Testis (tissue), 3 donors: Measurements from ENCODE around the gene DNAJC24. TPM values are rescaled to one million over a fixed set of nuclear protein-coding genes. Genes with fewer than 3 reads are reported as not detected.

Experiments used
- DNase-seq: peaks from one replicate; pipeline ENCODE4 v3.0.0-alpha.2; 2019
- H3K27ac ChIP-seq, 2 donors: fragments of 200-600 bp; sonication (generic); one replicate each; pipeline ENCODE4 v1.5.1; 2019
- H3K27me3 ChIP-seq: fragments of 200-600 bp; sonication (generic); one replicate; pipeline ENCODE4 v1.5.1; 2019
- H3K36me3 ChIP-seq: fragments of 200-600 bp; sonication (generic); one replicate; pipeline ENCODE4 v1.5.1; 2017; ENCODE audit warnings: low read depth; ENCODE audit errors: missing control alignments
- H3K4me1 ChIP-seq: fragments of 200-600 bp; sonication (generic); one replicate; pipeline ENCODE4 v1.5.1; 2019
- H3K4me3 ChIP-seq, 2 donors: fragments of 200-600 bp; sonication (generic); one replicate each; pipeline ENCODE4 v1.5.1; 2017 to 2019
- H3K9me3 ChIP-seq: fragments of 200-600 bp; sonication (generic); one replicate; pipeline ENCODE4 v1.5.1; 2017
- CTCF ChIP-seq, 3 experiments: fragments of 450-650 bp in 2 of 3; fragments of 200-600 bp in 1 of 3; sonication (generic) in 1 of 3; IDR thresholded peaks; one replicate each; pipeline ENCODE4 v1.5.1; 2016 to 2019; ENCODE audit warnings: antibody characterized with exemption in 3 of 3, mild to moderate bottlenecking in 2 of 3, moderate library complexity in 1 of 3
- POLR2A ChIP-seq: fragments of 450-650 bp; IDR thresholded peaks from one replicate; pipeline ENCODE4 v1.6.1; 2017; ENCODE audit warnings: antibody characterized with exemption, mild to moderate bottlenecking, moderate library complexity
- WGBS, 2 donors: methylation state at CpG; one replicate each; pipeline ENCODE4 v1.1.5; 2018; 5-methylcytosine and 5-hydroxymethylcytosine counted together
- intact Hi-C: fragments of 100-400 bp; cut with DNase I; formaldehyde crosslinking; loops from one replicate; pipeline ENCODE4 v1.15.1; 2023; ENCODE audit warnings: low total_unique reads
- polyA plus RNA-seq: library from polyadenylated mRNA; stranded (reverse); fragments of 350-450 nt; fragmentation: Illumina TruSeq; extraction: RNeasy Lipid Tissue Mini Kit (QIAGEN cat#74804); gene quantifications from one replicate; pipeline ENCODE4 v1.2.3, GENCODE V29; 2014; ENCODE audit warnings: low read depth, low replicate concordance; ENCODE audit not compliant: insufficient read depth
- total RNA-seq, 2 donors: library from RNA; depleted of rRNA; stranded (reverse); fragments of >200 nt; gene quantifications; one replicate each; pipeline ENCODE4 v1.2.3, GENCODE V29; 2016

Gene DNAJC24
- total and polyA plus RNA-seq, 3 donors from 2014 or later = 18.5 to 28.2 (median 27.2) TPM

GRCh38 chr11:31355131-31355530 is 14.5 kb upstream of the DNAJC24 start:
- DNase-seq = no peak
- Histone ChIP-seq H3K4me3 (no peak overlapping the region), H3K27me3 (no peaks in the 10 kb centered on the region), H3K4me1 (no peaks in the 10 kb centered on the region), H3K36me3 (no peaks in the 10 kb centered on the region), H3K27ac (no peak overlapping the region), H3K9me3 (no peaks in the 10 kb centered on the region)
- WGBS, 2 donors = 63 to 69% methylated on average over 2 of the region's 2 CpGs
- TF ChIP-seq POLR2A = no peak
- no peak for TF ChIP-seq CTCF (IDR thresholded peaks at IDR 0.05)
- intact Hi-C loops = no loop called here

- H3K4me3 ChIP-seq = no peak overlapping the region
- intact Hi-C loops = no loop called here
- WGBS, 2 donors = 86 to 93% methylated on average over 5 of the region's 5 CpGs
- DNase-seq = no peak
- H3K4me1 ChIP-seq = no peaks in the 10 kb centered on the region
- H3K27me3 ChIP-seq = no peaks in the 10 kb centered on the region
- TF ChIP-seq POLR2A (no peak), CTCF (IDR thresholded peaks at IDR 0.05) (no peak)
- H3K27ac ChIP-seq = no peak overlapping the region
- no peaks in the 10 kb centered on the region for H3K9me3 ChIP-seq
- no peaks in the 10 kb centered on the region for H3K36me3 ChIP-seq
Measured at GRCh38 chr11:31355817-31356216, 13.8 kb upstream of the DNAJC24 start.

- 84 to 93% methylated on average over 4 of the region's 4 CpGs for WGBS, 2 donors
- H3K4me1 ChIP-seq = no peaks in the 10 kb centered on the region
- intact Hi-C loops = no loop called here
Measured at GRCh38 chr11:31361743-31362142, 7.9 kb upstream of the DNAJC24 start.

GRCh38 chr11:31366795-31367194 is 2.9 kb upstream of the DNAJC24 start:
- no peak overlapping the region for H3K4me3 ChIP-seq
- TF ChIP-seq CTCF (IDR thresholded peaks at IDR 0.05) = no peak
- no peak for TF ChIP-seq POLR2A
- intact Hi-C loops = no loop called here
- WGBS, 2 donors = 83 to 86% methylated on average over 4 of the region's 4 CpGs
- H3K27me3 ChIP-seq = no peaks in the 10 kb centered on the region
- no peak overlapping the region for H3K27ac ChIP-seq
- DNase-seq = no peak
- H3K9me3 ChIP-seq = no peaks in the 10 kb centered on the region
- H3K36me3 ChIP-seq = no peaks in the 10 kb centered on the region
- H3K4me1 ChIP-seq = no peaks in the 10 kb centered on the region

More at GRCh38 chr11:31361743-31362142, 7.9 kb upstream of the DNAJC24 start:
- H3K9me3 ChIP-seq = no peaks in the 10 kb centered on the region
- no peak overlapping the region for H3K27ac ChIP-seq
- DNase-seq = no peak
- H3K27me3 ChIP-seq = no peaks in the 10 kb centered on the region
- TF ChIP-seq CTCF (IDR thresholded peaks at IDR 0.05) = no peak
- H3K36me3 ChIP-seq = no peaks in the 10 kb centered on the region
- H3K4me3 ChIP-seq = no peak overlapping the region

- Histone ChIP-seq H3K4me3 (no peak overlapping the region), H3K36me3 (no peaks in the 10 kb centered on the region), H3K27me3 (no peaks in the 10 kb centered on the region), H3K4me1 (no peaks in the 10 kb centered on the region), H3K9me3 (no peaks in the 10 kb centered on the region), H3K27ac (no peak overlapping the region)
- no peak for TF ChIP-seq POLR2A
- TF ChIP-seq CTCF (IDR thresholded peaks at IDR 0.05) = no peak
- intact Hi-C loops = no loop called here
- 94 to 96% methylated on average over 5 of the region's 5 CpGs for WGBS, 2 donors
- no peak for DNase-seq
Measured at GRCh38 chr11:31375879-31376278, 6.2 kb downstream of the DNAJC24 start.
